HG02981 (cell line): ENCODE data around the gene SEC23B.
"Not testable (repeated sequence)": the region's sequence is repeated elsewhere in the genome, so short reads cannot be mapped to it uniquely, and the experiment has no call there.

ENCODE experiments used
- ATAC-seq: cut with Tn5 transposase; IDR thresholded peaks from one replicate; pipeline ENCODE4 v1.9.1; 2021; ENCODE audit warnings: mild to moderate bottlenecking, moderate library complexity; ENCODE audit not compliant: unreplicated experiment

The SEC23B gene

GRCh38 chr20:18507218-18508191, at the start of gene SEC23B:
Gene SEC23B, plus strand, starts transcription at chr20:18507940. Its CDS starts 2,896 bp downstream, at chr20:18510836.
- ATAC-seq, result peak; percentile 93

- peak; percentile 39 for ATAC-seq
Observed at GRCh38 chr20:18465536-18466200, 42.1 kb upstream of the SEC23B start.

DNA sequence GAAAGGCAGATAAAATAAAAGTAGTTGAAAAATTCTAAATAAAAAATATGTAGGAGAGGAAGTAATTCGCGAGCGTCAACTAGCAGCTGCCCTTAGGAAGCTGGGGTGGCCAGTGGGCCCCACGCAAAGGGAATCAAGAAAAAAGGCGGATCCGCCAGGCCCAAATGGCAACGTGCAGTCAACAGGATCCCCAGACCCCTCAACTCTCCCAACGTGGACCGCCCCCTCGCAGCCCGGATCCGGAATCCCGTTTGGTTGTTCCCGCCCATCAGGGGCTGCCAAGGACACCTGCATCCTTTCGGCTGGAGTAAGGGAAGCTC, 41.2 kb upstream of the SEC23B start:
- peak; percentile 10 for ATAC-seq

DNA sequence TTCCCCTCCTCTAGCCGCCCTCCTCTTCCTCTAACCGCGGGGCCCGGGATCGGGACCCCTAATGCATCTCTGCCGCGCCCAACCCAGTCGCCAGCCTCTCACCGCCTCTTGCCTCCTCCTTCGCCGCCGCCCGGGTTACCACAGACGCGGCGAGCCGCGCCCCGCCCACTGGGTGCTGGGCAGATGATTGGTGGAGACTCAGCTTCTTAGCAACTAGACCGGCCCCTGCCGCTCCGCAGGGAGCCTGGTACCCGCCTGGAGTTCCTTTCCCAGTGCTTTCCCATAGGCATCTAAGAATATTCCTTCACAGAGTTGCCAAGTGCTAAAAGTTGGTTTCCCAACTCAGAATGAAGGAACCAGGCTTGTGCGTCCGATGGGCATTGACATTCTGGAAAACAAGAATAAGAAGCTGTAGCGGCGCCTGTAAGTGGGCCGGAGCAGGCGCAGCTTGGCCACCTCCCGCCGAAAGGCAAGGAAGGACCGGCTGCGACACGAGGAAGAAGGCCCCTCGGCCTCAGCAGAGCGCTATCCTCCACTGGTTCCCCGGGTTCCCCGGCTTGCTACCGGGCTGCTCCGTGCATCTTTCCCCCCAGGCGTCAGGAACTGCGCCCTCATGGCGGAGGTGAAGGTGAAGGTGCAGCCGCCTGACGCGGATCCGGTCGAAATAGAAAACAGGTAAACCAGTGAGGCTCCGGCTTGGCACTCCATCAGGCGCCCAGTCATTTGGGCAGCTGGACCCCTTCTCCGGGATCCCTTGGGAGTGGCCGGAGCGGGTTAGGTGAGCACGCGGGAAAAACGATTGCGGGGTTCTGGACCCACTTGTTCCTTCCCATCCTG, 40.6 kb upstream of the SEC23B start, which contains the start of the genes DZANK1 and POLR3F:
TSS of gene DZANK1 (minus strand) at position 137 of the 837 bp plus-strand sequence. CDS start 1,672 bp downstream, outside the sequence.
TSS of gene POLR3F (plus strand) at position 497 of the 837 bp plus-strand sequence. CDS start at position 614, 117 bp downstream.
- peak; percentile 94 for ATAC-seq

- ATAC-seq, result no peak
Observed at GRCh38 chr20:18477218-18477617, 30.5 kb upstream of the SEC23B start.

GRCh38 chr20:18477821-18478220, 29.9 kb upstream of the SEC23B start:
- no peak for ATAC-seq

- no peak for ATAC-seq
Observed at GRCh38 chr20:18481596-18481995, 26.1 kb upstream of the SEC23B start.

DNA sequence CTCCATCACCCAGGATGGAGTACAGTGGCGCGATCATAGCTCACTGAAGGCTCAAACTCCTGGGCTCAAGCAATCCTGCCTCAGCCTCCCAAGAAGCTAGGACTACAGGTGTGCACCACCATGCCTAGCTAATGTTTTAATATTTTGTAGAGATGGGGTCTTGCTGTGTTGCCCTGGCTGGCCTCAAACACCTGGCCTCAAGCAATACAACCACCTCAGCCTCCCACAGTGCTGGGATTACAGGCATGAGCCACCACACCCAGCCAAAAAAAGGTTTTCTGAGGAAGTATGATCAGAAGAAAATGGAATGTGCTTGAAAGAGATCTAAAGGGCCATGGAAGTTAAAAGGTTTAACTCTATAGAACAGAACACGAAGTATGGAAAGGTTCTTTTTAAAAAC, 19.4 kb upstream of the SEC23B start:
- no peak for ATAC-seq

DNA sequence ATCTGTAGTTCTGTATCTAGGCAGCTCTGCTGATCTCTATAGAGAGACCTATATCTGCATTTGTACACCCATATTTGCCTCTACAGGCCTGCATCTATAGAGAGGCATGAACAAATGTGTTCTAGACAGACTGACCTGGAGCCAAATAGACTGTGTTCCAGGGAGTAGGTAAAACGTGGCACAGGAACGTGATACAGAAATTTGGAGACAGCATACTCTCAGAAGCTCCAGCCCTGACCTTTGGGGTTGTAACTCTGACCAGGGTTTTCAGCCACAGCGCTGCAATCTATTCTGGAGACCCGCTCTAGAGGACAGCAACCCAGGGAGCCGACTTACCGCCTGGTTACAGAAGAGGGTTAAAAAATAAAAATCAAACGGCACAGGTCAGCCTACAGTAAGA, 11.7 kb upstream of the SEC23B start:
- no peak for ATAC-seq

GRCh38 chr20:18496740-18497592, 10.8 kb upstream of the SEC23B start, which contains the start of gene RBBP9:
Gene RBBP9, minus strand, starts transcription at chr20:18497225. Its CDS starts 58 bp downstream, at chr20:18497167.
- peak; percentile 99 for ATAC-seq

- ATAC-seq, result no peak
Observed at GRCh38 chr20:18497603-18498002, 10.1 kb upstream of the SEC23B start.

- not testable (repeated sequence) for ATAC-seq
Observed at GRCh38 chr20:18501672-18502071, 6.1 kb upstream of the SEC23B start.

DNA sequence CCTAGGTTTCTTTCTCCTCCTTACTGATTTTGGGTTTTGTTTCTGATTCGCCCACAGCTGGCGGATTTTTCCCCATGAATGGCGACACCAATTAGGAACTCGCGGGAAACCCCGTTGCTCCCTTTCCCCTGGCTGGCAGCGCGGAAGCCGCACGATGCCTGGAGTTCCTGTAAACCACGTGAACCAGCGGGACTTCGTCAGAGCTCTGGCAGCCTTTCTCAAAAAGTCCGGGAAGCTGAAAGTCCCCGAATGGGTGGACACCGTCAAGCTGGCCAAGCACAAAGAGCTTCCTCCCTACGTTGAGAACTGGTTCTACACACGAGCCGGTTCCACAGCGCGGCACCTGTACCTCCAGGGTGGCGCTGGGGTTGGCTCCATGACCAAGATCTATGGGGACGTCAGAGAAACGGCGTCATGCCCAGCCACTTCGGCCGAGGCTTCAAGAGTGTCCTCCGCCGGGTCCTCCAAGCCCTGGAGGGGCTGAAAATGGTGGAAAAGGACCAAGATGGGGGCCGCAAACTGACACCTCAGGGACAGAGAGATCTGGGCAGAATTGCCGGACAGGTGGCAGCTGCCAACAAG, 3.2 kb upstream of the SEC23B start:
- ATAC-seq, result no peak

DNA sequence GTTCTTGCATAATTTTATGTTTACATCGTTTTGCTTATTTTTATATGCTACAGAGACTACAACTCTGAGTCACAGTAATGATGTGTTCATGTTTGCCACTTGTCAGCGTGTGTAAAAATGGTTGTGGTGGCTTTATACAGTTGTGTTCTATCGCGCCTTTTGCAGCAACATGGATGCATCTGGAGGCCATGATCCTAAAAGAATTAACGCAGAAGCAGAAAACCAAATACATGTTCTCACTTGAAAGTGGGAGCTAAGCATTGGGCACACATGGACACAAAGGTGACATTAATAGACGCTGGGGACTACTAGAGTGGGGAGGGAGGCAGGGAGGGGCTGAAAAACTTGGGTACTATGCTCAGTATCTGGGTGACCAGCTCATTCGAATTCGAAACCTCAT, 996 bp upstream of the SEC23B start:
- no peak for ATAC-seq

- ATAC-seq, result no peak
Observed at GRCh38 chr20:18511571-18511970, 3.8 kb downstream of the SEC23B start.

DNA sequence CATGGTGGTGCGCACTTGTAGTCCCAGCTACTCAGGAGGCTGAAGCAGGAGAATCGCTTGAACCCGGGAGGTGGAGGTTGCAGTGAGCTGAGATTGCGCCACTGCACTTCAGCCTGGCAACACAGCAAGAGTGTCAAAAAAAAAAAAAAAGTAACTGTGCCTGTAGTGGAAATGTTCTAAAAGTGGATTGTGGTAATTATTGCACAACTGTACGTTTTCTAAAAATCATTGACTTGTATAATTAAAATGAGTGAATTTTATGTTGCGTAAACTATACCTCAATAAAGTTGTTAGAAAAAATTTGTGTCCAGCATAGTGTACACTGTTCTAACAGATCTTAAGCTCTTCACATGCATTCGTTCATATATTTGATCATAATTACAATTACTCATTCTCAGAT, 5.5 kb downstream of the SEC23B start:
- ATAC-seq, result no peak

- no peak for ATAC-seq
Observed at GRCh38 chr20:18514127-18514526, 6.4 kb downstream of the SEC23B start.

GRCh38 chr20:18515973-18516372, 8.2 kb downstream of the SEC23B start:
- ATAC-seq, result no peak

- ATAC-seq, result not testable (repeated sequence)
Observed at GRCh38 chr20:18522066-18522465, 14.3 kb downstream of the SEC23B start.

DNA sequence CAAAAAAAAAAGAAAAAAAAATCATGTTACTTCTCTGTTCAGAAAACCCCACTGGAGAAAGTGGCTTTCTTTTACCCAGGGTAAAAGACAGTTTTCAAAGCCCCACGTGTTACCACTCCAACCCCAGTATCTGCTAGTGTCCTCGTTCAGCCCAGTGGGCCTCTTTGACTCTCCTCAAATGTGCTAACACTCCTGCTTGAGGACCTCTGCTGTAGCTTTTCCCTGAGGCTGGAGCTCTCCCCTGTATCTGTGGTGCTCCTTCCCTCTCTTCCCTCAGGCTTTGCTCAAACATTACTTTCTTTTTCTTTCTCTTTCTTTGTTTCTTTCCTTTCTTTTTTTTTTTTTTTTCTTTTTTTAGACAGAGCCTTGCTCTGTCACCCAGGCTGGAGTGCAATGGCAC, 15.3 kb downstream of the SEC23B start:
- ATAC-seq, result no peak
